Right lobe of liver (tissue), 4 donors: ENCODE results near the gene KREMEN1.

Experiments used
- CTCF ChIP-seq, 4 donors: fragments of 200-600 bp in 3 of 4; fragments of 450-650 bp in 1 of 4; IDR thresholded peaks; one replicate each; pipeline versions ENCODE4 v1.5.1 to v1.8.0; 2016 to 2022; ENCODE audit warnings: antibody characterized with exemption in 4 of 4, mild to moderate bottlenecking in 2 of 4
- POLR2A ChIP-seq: fragments of 450-650 bp; IDR thresholded peaks from one replicate; pipeline ENCODE4 v1.6.1; 2017; ENCODE audit warnings: antibody characterized with exemption, mild to moderate bottlenecking
- donor health status: DM: no; HTN: no; CAD: no.
- donor health status: DM: no; HTN: no; CAD: no.
- donor health status: DM: no; HTN: yes; CAD: no.

GRCh38 chr22:29158546-29158945 lies 85.7 kb downstream of the KREMEN1 start:
- no peak for TF ChIP-seq CTCF (IDR thresholded peaks at IDR 0.05)
- TF ChIP-seq POLR2A: no peak
